ENCODE data around the gene CTAGE9. TPM values are rescaled to one million over a fixed set of nuclear protein-coding genes. Genes with fewer than 3 reads are reported as not detected.

The CTAGE9 gene
- total RNA-seq, 1 donor, result not detected

DNA sequence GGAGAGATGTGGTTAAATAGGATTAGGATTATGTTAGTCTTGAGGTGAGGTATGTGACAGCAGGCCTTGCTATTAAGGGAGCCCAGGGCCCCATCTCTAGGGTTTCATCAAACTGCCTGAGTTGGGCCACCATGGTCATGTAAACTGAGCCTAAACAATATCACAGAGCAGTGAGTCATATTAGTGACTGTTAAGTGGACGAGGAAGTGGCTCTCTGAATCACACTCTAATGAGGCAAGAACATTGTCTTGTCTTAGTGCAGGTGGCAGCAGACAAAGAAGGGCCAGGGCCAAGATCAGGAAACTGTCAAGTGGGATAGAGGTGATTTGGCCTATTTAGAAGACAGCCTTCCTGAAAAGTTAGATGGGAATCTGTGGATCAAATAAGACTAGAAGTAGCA, 50.6 kb downstream of the CTAGE9 start:
- H3K4me1 ChIP-seq (ENCODE audit: insufficient read depth, low read length), result peaks cover 11% of the 10 kb centered on the region
- H4K20me1 ChIP-seq (ENCODE audit: insufficient read depth, low read length), result no peaks in the 10 kb centered on the region
- TF ChIP-seq, protein P1, sequence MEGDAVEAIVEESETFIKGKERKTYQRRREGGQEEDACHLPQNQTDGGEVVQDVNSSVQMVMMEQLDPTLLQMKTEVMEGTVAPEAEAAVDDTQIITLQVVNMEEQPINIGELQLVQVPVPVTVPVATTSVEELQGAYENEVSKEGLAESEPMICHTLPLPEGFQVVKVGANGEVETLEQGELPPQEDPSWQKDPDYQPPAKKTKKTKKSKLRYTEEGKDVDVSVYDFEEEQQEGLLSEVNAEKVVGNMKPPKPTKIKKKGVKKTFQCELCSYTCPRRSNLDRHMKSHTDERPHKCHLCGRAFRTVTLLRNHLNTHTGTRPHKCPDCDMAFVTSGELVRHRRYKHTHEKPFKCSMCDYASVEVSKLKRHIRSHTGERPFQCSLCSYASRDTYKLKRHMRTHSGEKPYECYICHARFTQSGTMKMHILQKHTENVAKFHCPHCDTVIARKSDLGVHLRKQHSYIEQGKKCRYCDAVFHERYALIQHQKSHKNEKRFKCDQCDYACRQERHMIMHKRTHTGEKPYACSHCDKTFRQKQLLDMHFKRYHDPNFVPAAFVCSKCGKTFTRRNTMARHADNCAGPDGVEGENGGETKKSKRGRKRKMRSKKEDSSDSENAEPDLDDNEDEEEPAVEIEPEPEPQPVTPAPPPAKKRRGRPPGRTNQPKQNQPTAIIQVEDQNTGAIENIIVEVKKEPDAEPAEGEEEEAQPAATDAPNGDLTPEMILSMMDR (IDR thresholded peaks at IDR 0.05; ENCODE audit: extremely low read depth, low read depth, low read length), result no peak
- H3K9me3 ChIP-seq (ENCODE audit: low read depth, low read length), result no peaks in the 10 kb centered on the region
- no peak overlapping the region for H3K4me2 ChIP-seq (ENCODE audit: insufficient read depth, low read length)
- no peak for DNase-seq (ENCODE audit: insufficient read length, low spot score, missing footprints)
- no peaks in the 10 kb centered on the region for H3K27me3 ChIP-seq (ENCODE audit: insufficient read depth, low read length)
- no peak overlapping the region for H3K4me3 ChIP-seq (ENCODE audit: insufficient read depth, low read length)
- H3K27ac ChIP-seq (ENCODE audit: low read depth, low read length), result no peak overlapping the region
- H3K36me3 ChIP-seq (ENCODE audit: insufficient read depth, low read length), result no peaks in the 10 kb centered on the region
- H3K79me2 ChIP-seq (ENCODE audit: insufficient read depth, low read length), result no peaks in the 10 kb centered on the region
- H2AFZ ChIP-seq (ENCODE audit: low read length), result no peak overlapping the region

Other genes starting within 250 kb of the CTAGE9 start
- not detected in 2 replicates for gene ARG1, start 137.8 kb downstream of the CTAGE9 start, total RNA-seq
- gene MED23, start 82.8 kb downstream of the CTAGE9 start, total RNA-seq, result 33.9 and 34.0 TPM in 2 replicates
- under 0.01 TPM in 1 of 2 replicates, not detected in the other for gene ENPP3, start 73.7 kb downstream of the CTAGE9 start, total RNA-seq
- gene OR2A4, start 9.6 kb downstream of the CTAGE9 start, total RNA-seq, result 0.88 TPM in 1 of 2 replicates, not detected in the other
- 16.3 and 20.3 TPM in 2 replicates for gene ENPP1, start 97.0 kb upstream of the CTAGE9 start, total RNA-seq
- gene CCN2, start 240.4 kb upstream of the CTAGE9 start, total RNA-seq, result 221 and 272 TPM in 2 replicates